Large intestine (tissue), 3 donors: ENCODE data around the gene SLC49A4. TPM values are rescaled to one million over a fixed set of nuclear protein-coding genes. Genes with fewer than 3 reads are reported as not detected.

Experiments used
- DNase-seq, 2 donors: peaks; one replicate each; pipeline versions ENCODE4 v3.0.0 to v3.0.0-alpha.2; 2013
- H3K27ac ChIP-seq: one replicate; pipeline ENCODE4 v1.5.1; 2013; ENCODE audit warnings: low read length
- H3K27me3 ChIP-seq: 2 replicates; pipeline ENCODE4 v1.6.1; 2013; ENCODE audit warnings: low read length; ENCODE audit not compliant: control insufficient read depth, insufficient read depth
- H3K36me3 ChIP-seq: 2 replicates; pipeline ENCODE4 v1.6.1; 2013; ENCODE audit warnings: low read length; ENCODE audit not compliant: control insufficient read depth, insufficient read depth
- H3K4me1 ChIP-seq: one replicate; pipeline ENCODE4 v1.6.1; 2013; ENCODE audit warnings: low read length; ENCODE audit not compliant: control insufficient read depth, insufficient read depth
- H3K4me3 ChIP-seq: one replicate; pipeline ENCODE4 v1.5.1; 2013; ENCODE audit warnings: low read length
- H3K9me3 ChIP-seq: one replicate; pipeline ENCODE4 v1.6.1; 2013; ENCODE audit warnings: mild to moderate bottlenecking, low read depth, low read length, moderate library complexity; ENCODE audit not compliant: control insufficient read depth
- WGBS: methylation state at CpG from one replicate; pipeline ENCODE4 v1.1.5; 2013; ENCODE audit warnings: low lambda C conversion rate; ENCODE audit not compliant: insufficient coverage; 5-methylcytosine and 5-hydroxymethylcytosine counted together
- polyA plus RNA-seq: library from polyadenylated mRNA; unstranded; fragments of 120-200 nt; gene quantifications from one replicate; pipeline ENCODE4 v1.2.1, GENCODE V29; 2013

SLC49A4 gene
- polyA plus RNA-seq, 1 donor: 14.3 TPM

- peaks cover 31% of the 10 kb centered on the region for H3K4me1 ChIP-seq
- H3K27ac ChIP-seq: no peak overlapping the region
- H3K4me3 ChIP-seq: no peak overlapping the region
- DNase-seq: no peak
- peaks cover 7% of the 10 kb centered on the region for H3K27me3 ChIP-seq
- H3K9me3 ChIP-seq: no peaks in the 10 kb centered on the region
- H3K36me3 ChIP-seq: no peaks in the 10 kb centered on the region
- no CpG with 5 or more reads among the region's 24 CpGs for WGBS
Observed at GRCh38 chr3:122928396-122929187, 133.7 kb downstream of the SLC49A4 start.

GRCh38 chr3:122929188-122930062 is 134.6 kb downstream of the SLC49A4 start:
- DNase-seq: peak in 1 of 2 donors; percentile 42
- Histone ChIP-seq H3K9me3 (no peaks in the 10 kb centered on the region), H3K27ac (no peak overlapping the region), H3K4me3 (no peak overlapping the region), H3K36me3 (no peaks in the 10 kb centered on the region), H3K27me3 (peaks cover 1% of the 10 kb centered on the region), H3K4me1 (peaks cover 31% of the 10 kb centered on the region)
- WGBS: no CpG with 5 or more reads among the region's 12 CpGs

- DNase-seq: no peak
- WGBS: no CpG with 5 or more reads among the region's 14 CpGs
- no peak overlapping the region for H3K4me3 ChIP-seq
Observed at GRCh38 chr3:122930063-122930997, 135.5 kb downstream of the SLC49A4 start.

More at GRCh38 chr3:122930063-122930997, 135.5 kb downstream of the SLC49A4 start:
- H3K36me3 ChIP-seq: no peaks in the 10 kb centered on the region
- H3K27ac ChIP-seq: no peak overlapping the region
- H3K9me3 ChIP-seq: no peaks in the 10 kb centered on the region
- no peaks in the 10 kb centered on the region for H3K27me3 ChIP-seq
- H3K4me1 ChIP-seq: peaks cover 31% of the 10 kb centered on the region

Other genes starting within 250 kb of the SLC49A4 start
- 32.0 TPM for gene PARP9, start 230.8 kb upstream of the SLC49A4 start, polyA plus RNA-seq
- gene DTX3L, start 230.7 kb upstream of the SLC49A4 start, polyA plus RNA-seq: 34.0 TPM
- gene PARP15, start 217.4 kb upstream of the SLC49A4 start, polyA plus RNA-seq: 1.5 TPM
- gene PARP14, start 114.2 kb upstream of the SLC49A4 start, polyA plus RNA-seq: 34.1 TPM
- gene HSPBAP1, start 1.2 kb upstream of the SLC49A4 start, polyA plus RNA-seq: 13.2 TPM
- 5.4 TPM for gene SEMA5B, start 232.7 kb downstream of the SLC49A4 start, polyA plus RNA-seq